Fibroblast of lung (primary cell): ENCODE results near the gene ABCB1. TPM values are rescaled to one million over a fixed set of nuclear protein-coding genes. Genes with fewer than 3 reads are reported as not detected.

Experiments used
- DNase-seq, 2 donors: peaks; one replicate each; pipeline versions ENCODE4 v3.0.0 to v3.0.0-alpha.2; 2010; ENCODE audit warnings: low read depth in 2 of 2
- H2AFZ ChIP-seq: 2 replicates; pipeline ENCODE4 v1.5.1; 2012; ENCODE audit warnings: low read length, control low read depth, inconsistent platforms
- H3K27ac ChIP-seq: 2 replicates; pipeline ENCODE4 v1.5.1; 2011; ENCODE audit warnings: low read length, control low read depth; ENCODE audit not compliant: insufficient read depth
- H3K27me3 ChIP-seq: 2 replicates; pipeline ENCODE4 v1.5.1; 2011; ENCODE audit warnings: mild to moderate bottlenecking, low read length; ENCODE audit not compliant: control insufficient read depth, insufficient read depth
- H3K36me3 ChIP-seq: 2 replicates; pipeline ENCODE4 v1.5.1; 2011; ENCODE audit warnings: low read length; ENCODE audit not compliant: control insufficient read depth, insufficient read depth
- H3K4me1 ChIP-seq: 2 replicates; pipeline ENCODE4 v1.5.1; 2011; ENCODE audit warnings: low read length; ENCODE audit not compliant: control insufficient read depth, insufficient read depth; ENCODE audit errors: extremely low read depth
- H3K4me2 ChIP-seq: 2 replicates; pipeline ENCODE4 v1.5.1; 2011; ENCODE audit warnings: low read length, control low read depth; ENCODE audit not compliant: insufficient read depth; ENCODE audit errors: extremely low read depth
- H3K4me3 ChIP-seq, 4 experiments: fragments of 200-600 bp in 1 of 4; sonication (generic) in 1 of 4; replicated peaks in 1 of 4; 2 replicates each; pipeline ENCODE4 v1.5.1; 2011 to 2016; ENCODE audit warnings: low read length in 4 of 4, low read depth in 3 of 4, mild to moderate bottlenecking in 3 of 4, control low read depth in 2 of 4, inconsistent platforms in 1 of 4, mixed read lengths in 1 of 4; ENCODE audit not compliant: insufficient read depth in 1 of 4; ENCODE audit errors: control extremely low read depth in 1 of 4
- H3K79me2 ChIP-seq: 2 replicates; pipeline ENCODE4 v1.5.1; 2012; ENCODE audit warnings: mild to moderate bottlenecking, low read length, inconsistent platforms; ENCODE audit not compliant: control insufficient read depth, insufficient read depth
- H3K9ac ChIP-seq: 2 replicates; pipeline ENCODE4 v1.5.1; 2011; ENCODE audit warnings: mild to moderate bottlenecking, low read length, control low read depth; ENCODE audit not compliant: insufficient read depth
- H3K9me3 ChIP-seq: 2 replicates; pipeline ENCODE4 v1.5.1; 2012; ENCODE audit warnings: low read depth, low read length; ENCODE audit not compliant: control insufficient read depth, insufficient read depth
- H4K20me1 ChIP-seq: 2 replicates; pipeline ENCODE4 v1.5.1; 2011; ENCODE audit warnings: low read length; ENCODE audit not compliant: control insufficient read depth, insufficient read depth; ENCODE audit errors: extremely low read depth
- EZH2 ChIP-seq: IDR thresholded peaks from 2 replicates; pipeline ENCODE4 v1.5.1; 2012; ENCODE audit warnings: low read length, control low read depth, mild to moderate bottlenecking; ENCODE audit errors: missing control alignments
- polyA plus RNA-seq, 2 donors: library from polyadenylated mRNA; depleted of rRNA in 1 of 2; stranded (reverse) in 1 of 2; unstranded in 1 of 2; fragments of >200 nt; gene quantifications; 2 replicates each; pipeline ENCODE4 v1.2.1, GENCODE V29; 2011 to 2012; ENCODE audit warnings: missing spikeins in 1 of 2
- total RNA-seq: library from RNA; depleted of rRNA; stranded (reverse); fragments of >200 nt; gene quantifications from 2 replicates; pipeline ENCODE4 v1.2.1, GENCODE V29; 2014
- TF ChIP-seq, protein P1 (sequence below), 2 donors: IDR thresholded peaks in 1 of 2; conservative IDR thresholded peaks in 1 of 2; 1 replicate in 1 of 2; 2 replicates in 1 of 2; pipeline ENCODE4 v1.5.1; 2011 to 2012; ENCODE audit warnings: low read length in 2 of 2, control low read depth in 1 of 2, inconsistent platforms in 1 of 2, low read depth in 1 of 2, mild to moderate bottlenecking in 1 of 2

ABCB1 gene
- total and polyA plus RNA-seq, 2 donors (not counting 1 experiment from before 2014, with no cell fraction given): 1.1 to 4.8 TPM

GRCh38 chr7:87596136-87596535 lies 4.5 kb downstream of the ABCB1 start:
- no peaks in the 10 kb centered on the region for H3K36me3 ChIP-seq
- no peaks in the 10 kb centered on the region for H3K79me2 ChIP-seq
- H2AFZ ChIP-seq: no peak overlapping the region
- H3K9ac ChIP-seq: no peak overlapping the region
- no peaks in the 10 kb centered on the region for H3K9me3 ChIP-seq
- no peak overlapping the region for H3K27ac ChIP-seq
- TF ChIP-seq EZH2: no peak
- TF ChIP-seq, protein P1, sequence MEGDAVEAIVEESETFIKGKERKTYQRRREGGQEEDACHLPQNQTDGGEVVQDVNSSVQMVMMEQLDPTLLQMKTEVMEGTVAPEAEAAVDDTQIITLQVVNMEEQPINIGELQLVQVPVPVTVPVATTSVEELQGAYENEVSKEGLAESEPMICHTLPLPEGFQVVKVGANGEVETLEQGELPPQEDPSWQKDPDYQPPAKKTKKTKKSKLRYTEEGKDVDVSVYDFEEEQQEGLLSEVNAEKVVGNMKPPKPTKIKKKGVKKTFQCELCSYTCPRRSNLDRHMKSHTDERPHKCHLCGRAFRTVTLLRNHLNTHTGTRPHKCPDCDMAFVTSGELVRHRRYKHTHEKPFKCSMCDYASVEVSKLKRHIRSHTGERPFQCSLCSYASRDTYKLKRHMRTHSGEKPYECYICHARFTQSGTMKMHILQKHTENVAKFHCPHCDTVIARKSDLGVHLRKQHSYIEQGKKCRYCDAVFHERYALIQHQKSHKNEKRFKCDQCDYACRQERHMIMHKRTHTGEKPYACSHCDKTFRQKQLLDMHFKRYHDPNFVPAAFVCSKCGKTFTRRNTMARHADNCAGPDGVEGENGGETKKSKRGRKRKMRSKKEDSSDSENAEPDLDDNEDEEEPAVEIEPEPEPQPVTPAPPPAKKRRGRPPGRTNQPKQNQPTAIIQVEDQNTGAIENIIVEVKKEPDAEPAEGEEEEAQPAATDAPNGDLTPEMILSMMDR (conservative IDR thresholded peaks at IDR 0.05 in 1 of 2, IDR thresholded peaks at IDR 0.05 in 1 of 2; ENCODE audit: low read depth in 1 of 2, low read length in 2 of 2): no peak
- no peak overlapping the region for H3K4me2 ChIP-seq
- H3K4me1 ChIP-seq: no peaks in the 10 kb centered on the region
- no peaks in the 10 kb centered on the region for H4K20me1 ChIP-seq
- DNase-seq: no peak
- no peak overlapping the region for H3K4me3 ChIP-seq
- peaks cover 3% of the 10 kb centered on the region for H3K27me3 ChIP-seq

DNA sequence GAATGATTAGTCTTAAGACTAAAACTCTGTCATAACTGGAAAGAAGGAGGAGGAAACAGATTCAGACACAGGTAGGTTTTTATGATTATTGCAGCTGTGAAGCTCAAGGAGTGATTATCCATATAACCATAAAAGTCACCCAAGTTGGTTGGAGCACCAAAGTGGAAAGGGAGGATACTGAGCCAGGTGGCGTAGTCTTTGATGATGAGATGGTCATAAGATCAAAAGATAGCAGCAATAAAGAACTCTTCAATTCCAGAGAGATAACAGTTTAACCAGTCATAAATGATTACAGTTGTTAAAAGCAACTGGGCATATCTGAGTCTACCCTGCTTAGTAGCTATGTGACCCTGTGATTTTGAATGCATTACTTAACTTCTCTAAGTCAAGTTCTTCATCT lies 8.4 kb downstream of the ABCB1 start:
- Histone ChIP-seq H3K36me3 (no peaks in the 10 kb centered on the region), H3K9me3 (no peaks in the 10 kb centered on the region), H3K27ac (no peak overlapping the region), H3K4me1 (no peaks in the 10 kb centered on the region), H3K27me3 (no peaks in the 10 kb centered on the region), H3K4me3 (no peak overlapping the region), H2AFZ (no peak overlapping the region), H4K20me1 (no peaks in the 10 kb centered on the region), H3K79me2 (no peaks in the 10 kb centered on the region), H3K9ac (no peak overlapping the region), H3K4me2 (no peak overlapping the region)
- no peak for TF ChIP-seq EZH2
- TF ChIP-seq, protein P1 (conservative IDR thresholded peaks at IDR 0.05 in 1 of 2, IDR thresholded peaks at IDR 0.05 in 1 of 2; ENCODE audit: low read depth in 1 of 2, low read length in 2 of 2): no peak
- no peak for DNase-seq

DNA sequence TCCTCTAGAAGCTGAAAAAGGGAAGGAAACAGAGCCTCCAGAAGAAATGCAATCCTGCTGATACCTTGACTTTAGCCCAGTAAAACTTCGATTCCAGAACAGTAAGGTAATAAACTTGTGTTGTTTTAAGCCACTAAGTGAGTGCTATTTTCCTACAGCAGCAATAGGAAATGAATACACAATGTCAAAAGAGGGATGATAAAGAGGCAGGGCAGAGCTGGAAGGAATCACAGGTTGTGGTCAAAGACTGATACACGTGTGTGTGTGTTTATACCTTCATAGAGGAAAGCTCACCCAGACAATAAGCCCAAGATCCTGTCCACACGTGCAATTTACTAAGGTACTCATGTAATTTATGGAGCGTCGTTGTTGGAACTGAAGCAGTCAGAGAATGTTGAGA lies 9.5 kb downstream of the ABCB1 start:
- Histone ChIP-seq H3K4me1 (no peaks in the 10 kb centered on the region), H3K27ac (no peak overlapping the region), H3K27me3 (no peaks in the 10 kb centered on the region), H3K36me3 (no peaks in the 10 kb centered on the region), H3K9ac (no peak overlapping the region), H2AFZ (no peak overlapping the region), H4K20me1 (no peaks in the 10 kb centered on the region), H3K4me3 (no peak overlapping the region), H3K9me3 (no peaks in the 10 kb centered on the region), H3K4me2 (no peak overlapping the region), H3K79me2 (no peaks in the 10 kb centered on the region)
- DNase-seq: no peak
- TF ChIP-seq, protein P1 (conservative IDR thresholded peaks at IDR 0.05 in 1 of 2, IDR thresholded peaks at IDR 0.05 in 1 of 2; ENCODE audit: low read depth in 1 of 2, low read length in 2 of 2): no peak
- TF ChIP-seq EZH2: no peak
